ENCODE data around the gene LRRC8B.

LRRC8B gene

GRCh38 chr1:89635825-89636815 is 111.5 kb downstream of the LRRC8B start:
- DNase-seq = peak; percentile 30 to 69

GRCh38 chr1:89637496-89637895 is 112.9 kb downstream of the LRRC8B start:
- no peak for DNase-seq

- no peak for DNase-seq
Observed at GRCh38 chr1:89640440-89640839, 115.8 kb downstream of the LRRC8B start.

- no peak for DNase-seq
Observed at GRCh38 chr1:89641781-89642180, 117.2 kb downstream of the LRRC8B start.

GRCh38 chr1:89643577-89643976 is 118.9 kb downstream of the LRRC8B start:
- no peak for DNase-seq

GRCh38 chr1:89644119-89644814 is 119.6 kb downstream of the LRRC8B start:
- no peak for DNase-seq

GRCh38 chr1:89646259-89646658 is 121.6 kb downstream of the LRRC8B start:
- no peak for DNase-seq

Data from SW 1271 (cell line).